Nephron (organoid): ENCODE data around the gene SH3PXD2A.

Experiments used
- H3K27ac Mint-ChIP-seq, 3 experiments: 2 replicates each; pipeline ENCODE4 v1.8.0; 2020; ENCODE audit warnings: mixed read lengths in 3 of 3, mild to moderate bottlenecking in 2 of 3, moderate library complexity in 1 of 3
- H3K27me3 Mint-ChIP-seq: 2 replicates; pipeline ENCODE4 v1.8.0; 2021; ENCODE audit warnings: low read depth, mild to moderate bottlenecking, moderate library complexity, mixed read lengths
- H3K36me3 Mint-ChIP-seq: 2 replicates; pipeline ENCODE4 v1.8.0; 2020; ENCODE audit warnings: low read depth, mixed read lengths
- H3K4me1 Mint-ChIP-seq: 2 replicates; pipeline ENCODE4 v1.8.0; 2020; ENCODE audit warnings: mixed read lengths
- H3K4me3 Mint-ChIP-seq, 3 experiments: 2 replicates each; pipeline ENCODE4 v1.8.0; 2020; ENCODE audit warnings: mild to moderate bottlenecking in 3 of 3, mixed read lengths in 3 of 3, moderate library complexity in 2 of 3
- H3K9me3 Mint-ChIP-seq: 2 replicates; pipeline ENCODE4 v1.8.0; 2020; ENCODE audit warnings: mixed read lengths
- TF ChIP-seq, protein P1 (sequence below), 3 experiments: fragments of 200-600 bp; sonication (generic); IDR thresholded peaks; one replicate each; pipeline ENCODE4 v1.5.0; 2021; ENCODE audit warnings: antibody characterized with exemption in 3 of 3; ENCODE audit not compliant: unreplicated experiment in 3 of 3

SH3PXD2A gene

DNA sequence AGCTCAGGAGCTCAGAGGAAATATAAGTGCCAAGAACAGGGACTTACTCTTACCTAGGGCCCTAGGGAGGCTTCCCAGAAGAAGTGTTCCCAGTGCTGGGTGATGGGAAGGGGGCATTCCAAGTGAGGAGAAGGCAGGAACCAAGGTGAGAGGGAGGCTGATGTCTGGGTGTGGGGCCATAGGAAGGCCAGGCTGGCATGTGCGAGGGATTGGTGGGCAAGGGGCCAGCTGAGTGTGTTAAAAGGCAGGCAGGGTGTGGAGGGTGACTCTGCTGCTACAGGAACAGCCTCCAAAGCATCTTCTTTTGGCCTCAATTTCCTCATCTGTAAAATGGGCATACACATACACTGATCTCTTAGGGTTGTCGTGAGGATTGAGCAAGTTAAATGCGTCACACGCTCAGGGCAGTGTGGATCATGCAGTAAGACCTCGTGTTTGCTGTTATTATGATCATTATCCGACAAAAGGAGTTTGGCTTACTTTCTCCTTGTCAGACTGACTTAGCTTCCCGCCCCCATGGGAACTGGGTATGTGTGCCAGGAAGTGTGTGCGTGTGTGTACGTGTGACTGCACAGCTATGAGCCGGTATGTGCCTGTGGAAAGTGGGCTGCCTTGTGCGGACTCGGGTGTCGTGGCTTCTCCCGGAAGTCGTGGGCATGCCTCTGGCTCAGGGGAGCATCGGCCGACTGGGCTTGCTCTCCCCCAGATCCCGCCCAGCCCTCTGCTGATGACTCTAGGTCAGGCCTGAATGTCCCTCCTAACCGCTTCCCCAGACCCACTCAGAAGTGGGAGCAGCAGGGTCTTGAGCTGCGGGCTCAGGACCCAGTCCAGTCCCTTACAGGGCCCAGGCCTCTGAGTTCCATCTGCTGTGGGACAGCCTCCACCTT lies 302.3 kb downstream of the SH3PXD2A start:
- Mint-ChIP-seq H3K36me3 (no peaks in the 10 kb centered on the region), H3K4me1 (peaks cover 40% of the 10 kb centered on the region), H3K4me3 (no peak overlapping the region), H3K27me3 (peaks cover 35% of the 10 kb centered on the region), H3K9me3 (no peaks in the 10 kb centered on the region), H3K27ac (no peak overlapping the region)
- TF ChIP-seq, protein P1, sequence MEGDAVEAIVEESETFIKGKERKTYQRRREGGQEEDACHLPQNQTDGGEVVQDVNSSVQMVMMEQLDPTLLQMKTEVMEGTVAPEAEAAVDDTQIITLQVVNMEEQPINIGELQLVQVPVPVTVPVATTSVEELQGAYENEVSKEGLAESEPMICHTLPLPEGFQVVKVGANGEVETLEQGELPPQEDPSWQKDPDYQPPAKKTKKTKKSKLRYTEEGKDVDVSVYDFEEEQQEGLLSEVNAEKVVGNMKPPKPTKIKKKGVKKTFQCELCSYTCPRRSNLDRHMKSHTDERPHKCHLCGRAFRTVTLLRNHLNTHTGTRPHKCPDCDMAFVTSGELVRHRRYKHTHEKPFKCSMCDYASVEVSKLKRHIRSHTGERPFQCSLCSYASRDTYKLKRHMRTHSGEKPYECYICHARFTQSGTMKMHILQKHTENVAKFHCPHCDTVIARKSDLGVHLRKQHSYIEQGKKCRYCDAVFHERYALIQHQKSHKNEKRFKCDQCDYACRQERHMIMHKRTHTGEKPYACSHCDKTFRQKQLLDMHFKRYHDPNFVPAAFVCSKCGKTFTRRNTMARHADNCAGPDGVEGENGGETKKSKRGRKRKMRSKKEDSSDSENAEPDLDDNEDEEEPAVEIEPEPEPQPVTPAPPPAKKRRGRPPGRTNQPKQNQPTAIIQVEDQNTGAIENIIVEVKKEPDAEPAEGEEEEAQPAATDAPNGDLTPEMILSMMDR (IDR thresholded peaks at IDR 0.05; ENCODE audit: unreplicated experiment in 3 of 3), result no peak

DNA sequence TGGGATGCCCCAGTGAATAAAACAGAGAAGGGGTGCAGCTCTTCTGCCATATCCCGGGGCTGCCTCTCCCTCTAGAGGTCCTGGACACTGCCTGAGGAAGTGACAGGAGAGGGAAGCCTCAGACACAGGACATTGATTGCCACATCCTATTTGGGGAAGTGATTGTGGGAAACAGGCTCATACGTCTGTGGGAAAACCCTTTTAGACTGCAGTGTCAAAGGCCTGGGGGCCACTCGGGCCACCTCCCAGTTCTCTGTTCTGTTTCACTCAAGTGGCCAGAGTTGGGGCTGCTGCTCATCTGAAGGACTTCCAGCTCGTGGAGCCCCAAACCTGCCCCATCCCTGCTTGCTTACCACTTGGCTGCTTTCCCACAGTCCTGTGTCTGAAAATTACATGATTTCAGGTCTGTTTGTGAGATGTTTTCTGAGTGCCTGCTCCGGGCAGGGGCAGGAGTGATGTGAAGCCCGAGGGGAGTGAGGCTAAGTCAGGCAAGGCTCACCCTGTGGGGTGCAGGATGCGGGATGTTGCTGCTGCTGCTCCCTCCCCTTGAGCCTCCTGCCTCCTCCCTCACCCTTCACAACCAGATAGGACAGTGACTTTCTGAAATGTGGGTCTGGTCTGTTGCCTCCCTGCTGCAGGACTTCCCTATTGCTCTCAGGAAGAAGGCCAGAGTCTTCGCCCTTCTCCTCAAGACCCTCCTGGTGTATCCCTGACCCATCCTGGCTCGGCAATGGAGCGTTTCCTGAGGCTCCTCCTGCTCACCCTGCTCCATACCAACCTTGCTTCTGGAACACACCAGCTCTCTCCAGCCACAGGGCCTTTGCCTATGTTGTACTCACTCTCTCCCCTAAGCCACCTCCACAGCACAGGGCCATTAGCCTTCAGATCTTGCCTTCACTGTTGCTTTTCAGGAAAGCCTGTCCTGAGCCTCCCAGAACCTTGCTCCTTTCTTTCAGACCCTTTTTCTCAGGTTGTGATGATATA lies 303.5 kb downstream of the SH3PXD2A start:
- H3K4me3 Mint-ChIP-seq, result no peak overlapping the region
- no peak overlapping the region for H3K27ac Mint-ChIP-seq
- peaks cover 30% of the 10 kb centered on the region for H3K27me3 Mint-ChIP-seq
- H3K36me3 Mint-ChIP-seq, result no peaks in the 10 kb centered on the region
- TF ChIP-seq, protein P1 (IDR thresholded peaks at IDR 0.05; ENCODE audit: unreplicated experiment in 3 of 3), result no peak
- H3K4me1 Mint-ChIP-seq, result peaks cover 52% of the 10 kb centered on the region
- no peaks in the 10 kb centered on the region for H3K9me3 Mint-ChIP-seq

DNA sequence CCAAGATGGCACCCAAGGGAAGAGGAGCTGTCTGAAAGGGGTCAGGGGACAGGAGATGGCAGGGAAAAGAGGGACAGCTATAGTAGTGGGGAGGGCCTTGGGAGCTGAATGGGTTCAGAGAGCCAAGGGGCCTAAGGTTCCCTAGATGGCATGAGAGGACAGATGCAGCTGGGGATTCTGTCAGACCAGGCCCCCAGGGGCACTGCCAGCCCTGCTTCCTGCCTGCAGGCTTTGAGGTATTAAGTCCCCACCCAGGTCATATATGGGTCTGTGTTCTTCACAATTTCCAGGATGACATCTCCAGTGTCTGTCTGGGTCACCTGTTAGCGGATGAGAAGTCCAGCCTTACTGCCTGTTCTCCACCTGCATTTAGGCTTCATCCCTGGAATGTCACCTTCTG lies 305.1 kb downstream of the SH3PXD2A start:
- Mint-ChIP-seq H3K27me3 (peaks cover 26% of the 10 kb centered on the region), H3K36me3 (no peaks in the 10 kb centered on the region), H3K4me3 (no peak overlapping the region), H3K4me1 (peaks cover 47% of the 10 kb centered on the region), H3K9me3 (no peaks in the 10 kb centered on the region), H3K27ac (no peak overlapping the region)
- TF ChIP-seq, protein P1 (IDR thresholded peaks at IDR 0.05; ENCODE audit: unreplicated experiment in 3 of 3), result no peak

DNA sequence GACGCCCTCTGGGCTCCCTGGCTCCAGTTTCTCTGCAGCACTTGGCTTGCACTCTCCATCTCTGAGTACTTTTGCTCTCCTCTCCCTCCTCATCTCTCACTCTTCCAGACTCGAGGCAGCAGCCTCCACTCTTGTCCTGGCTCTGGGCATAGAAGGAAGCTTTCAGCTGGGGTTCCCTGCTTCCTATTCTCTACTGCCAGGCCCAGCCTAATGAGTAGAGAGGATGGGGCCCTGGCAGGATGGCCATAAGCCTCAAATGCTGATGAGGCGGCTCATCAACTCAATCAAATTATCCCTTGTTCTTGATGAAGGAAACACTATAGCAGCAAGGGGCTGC lies 306.1 kb downstream of the SH3PXD2A start:
- H3K9me3 Mint-ChIP-seq, result no peaks in the 10 kb centered on the region
- TF ChIP-seq, protein P1 (IDR thresholded peaks at IDR 0.05; ENCODE audit: unreplicated experiment in 3 of 3), result no peak
- H3K36me3 Mint-ChIP-seq, result no peaks in the 10 kb centered on the region
- peaks cover 26% of the 10 kb centered on the region for H3K27me3 Mint-ChIP-seq
- H3K4me3 Mint-ChIP-seq, result no peak overlapping the region
- peaks cover 46% of the 10 kb centered on the region for H3K4me1 Mint-ChIP-seq
- H3K27ac Mint-ChIP-seq, result peak overlapping the region in 2 of 3 experiments; percentile 4 to 40

DNA sequence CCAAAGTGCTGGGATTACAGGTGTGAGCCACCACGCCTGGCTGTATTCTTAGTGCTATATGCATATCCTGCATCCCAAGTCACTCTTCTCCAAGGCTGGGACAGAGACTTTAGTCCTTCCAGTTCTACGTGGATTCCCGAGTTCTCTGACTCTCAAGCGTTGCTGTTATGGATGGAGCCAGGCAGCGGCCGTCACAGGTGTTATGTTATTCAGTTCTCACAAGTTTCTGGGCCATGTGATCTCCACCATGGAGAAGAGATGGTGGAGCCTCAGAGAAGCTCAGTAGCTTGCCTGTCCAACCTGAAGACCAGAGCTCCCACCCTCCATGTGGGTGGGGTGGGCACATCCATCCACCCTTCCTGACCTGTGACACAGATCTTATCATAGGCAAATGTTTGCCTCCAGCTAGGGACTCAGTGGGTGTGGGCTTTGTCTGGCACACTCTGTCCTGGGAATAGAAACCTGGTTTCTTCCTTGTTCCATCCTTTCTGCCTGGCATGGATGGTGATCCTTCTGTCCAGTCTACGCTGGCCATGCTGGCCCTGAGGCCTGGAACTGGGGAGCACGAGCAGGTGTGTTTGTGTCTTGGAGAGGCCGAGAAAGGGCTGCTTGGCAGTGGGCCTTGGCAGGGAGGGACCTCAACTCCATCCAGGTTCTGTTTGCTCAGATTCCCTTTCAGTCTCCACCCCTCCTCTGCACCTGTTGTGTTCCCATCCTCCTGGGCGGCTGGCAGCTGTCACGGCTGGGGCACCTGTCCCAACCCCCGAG lies 306.6 kb downstream of the SH3PXD2A start:
- Mint-ChIP-seq H3K9me3 (no peaks in the 10 kb centered on the region), H3K27me3 (peaks cover 24% of the 10 kb centered on the region), H3K27ac (peak overlapping the region in 1 of 3 experiments; percentile 4), H3K36me3 (no peaks in the 10 kb centered on the region), H3K4me3 (no peak overlapping the region), H3K4me1 (peaks cover 42% of the 10 kb centered on the region)
- TF ChIP-seq, protein P1 (IDR thresholded peaks at IDR 0.05; ENCODE audit: unreplicated experiment in 3 of 3), result no peak
